Activated naive CD8-positive, alpha-beta T cell treated with anti-CD3 and anti-CD28 coated beads for 36 hours (primary cell): ENCODE results near the gene PPP2R2D. TPM values are rescaled to one million over a fixed set of nuclear protein-coding genes. Genes with fewer than 3 reads are reported as not detected.
A peak's percentile ranks its signal among the peaks of the same experiment; 100 is the strongest.

ENCODE experiments used
- DNase-seq: peaks from one replicate; pipeline ENCODE4 v3.0.0; 2021
- H3K27ac Mint-ChIP-seq: one replicate; pipeline ENCODE4 v1.8.0; 2022; ENCODE audit warnings: mild to moderate bottlenecking, moderate library complexity, mixed read lengths
- H3K27me3 Mint-ChIP-seq: one replicate; pipeline ENCODE4 v1.8.0; 2022; ENCODE audit warnings: mild to moderate bottlenecking, mixed read lengths
- H3K36me3 Mint-ChIP-seq: one replicate; pipeline ENCODE4 v1.8.0; 2021; ENCODE audit warnings: mild to moderate bottlenecking, mixed read lengths
- H3K4me1 Mint-ChIP-seq: one replicate; pipeline ENCODE4 v1.8.0; 2021; ENCODE audit warnings: mixed read lengths
- H3K4me3 Mint-ChIP-seq: one replicate; pipeline ENCODE4 v1.8.0; 2022; ENCODE audit warnings: mild to moderate bottlenecking, moderate library complexity, mixed read lengths
- H3K9me3 Mint-ChIP-seq: one replicate; pipeline ENCODE4 v1.8.0; 2022; ENCODE audit warnings: mixed read lengths
- total RNA-seq, 2 experiments: library from RNA; stranded (reverse); gene quantifications; one replicate each; pipeline ENCODE4 v1.2.3, GENCODE V29; 2021

Gene PPP2R2D
- total RNA-seq, 2 experiments from 2014 or later: 24.4 to 25.7 TPM

GRCh38 chr10:131860311-131860710 is 40.5 kb upstream of the PPP2R2D start:
- Mint-ChIP-seq H3K27ac (no peak overlapping the region), H3K27me3 (peaks cover 8% of the 10 kb centered on the region), H3K4me1 (no peaks in the 10 kb centered on the region), H3K4me3 (no peak overlapping the region), H3K9me3 (no peaks in the 10 kb centered on the region), H3K36me3 (no peaks in the 10 kb centered on the region)
- DNase-seq: no peak

DNA sequence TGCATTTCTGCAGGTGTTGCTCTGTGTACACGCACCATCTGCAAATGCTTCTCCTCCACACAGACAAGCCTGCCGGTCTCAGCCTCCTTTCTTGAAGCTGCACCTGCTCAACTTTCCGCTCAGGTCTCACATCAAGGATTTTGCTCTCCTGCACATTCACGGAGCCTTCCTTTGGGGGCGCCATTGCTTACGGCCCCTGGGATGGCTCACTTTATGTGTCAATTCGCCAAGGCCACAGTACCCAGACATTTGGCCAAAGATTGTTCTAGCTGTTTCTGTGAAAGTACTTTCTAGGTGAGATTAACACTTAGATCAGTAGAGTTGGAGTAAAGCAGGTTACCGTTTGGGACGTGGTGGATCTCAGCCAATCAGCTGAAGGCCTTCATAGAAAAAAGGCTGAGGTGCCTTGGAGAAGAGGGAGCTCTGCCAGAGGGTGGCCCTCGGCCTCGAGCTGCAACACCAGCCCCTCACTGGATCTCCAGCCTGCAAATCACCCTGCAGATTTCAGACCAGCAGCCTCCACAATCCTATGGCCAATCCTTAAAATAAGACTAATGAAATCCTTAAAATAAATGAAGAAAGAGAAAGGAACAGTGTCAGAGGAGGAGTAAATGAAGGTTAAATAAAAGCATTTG is 39.9 kb upstream of the PPP2R2D start:
- H3K36me3 Mint-ChIP-seq: no peaks in the 10 kb centered on the region
- H3K4me1 Mint-ChIP-seq: no peaks in the 10 kb centered on the region
- no peak for DNase-seq
- H3K4me3 Mint-ChIP-seq: no peak overlapping the region
- H3K27ac Mint-ChIP-seq: no peak overlapping the region
- no peaks in the 10 kb centered on the region for H3K9me3 Mint-ChIP-seq
- peaks cover 8% of the 10 kb centered on the region for H3K27me3 Mint-ChIP-seq

DNA sequence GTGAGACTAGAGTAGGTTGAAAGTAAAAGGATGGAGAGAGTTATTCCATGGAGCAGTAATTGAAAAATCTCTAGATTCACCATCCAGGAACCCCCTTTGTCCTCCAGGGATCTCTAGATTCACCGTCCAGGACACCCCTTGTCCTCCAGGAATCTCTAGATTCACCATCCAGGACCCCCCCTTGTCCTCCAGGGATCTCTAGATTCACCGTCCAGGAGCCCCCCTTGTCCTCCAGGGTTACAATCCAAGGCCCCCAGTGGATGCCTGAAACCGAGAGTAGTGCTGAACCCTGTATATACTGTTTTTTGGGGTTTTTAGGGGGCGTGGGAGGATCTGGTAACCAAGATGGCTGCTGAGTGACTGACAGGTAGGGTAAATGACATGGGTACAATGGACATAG is 38.3 kb upstream of the PPP2R2D start:
- Mint-ChIP-seq H3K9me3 (no peaks in the 10 kb centered on the region), H3K27ac (no peak overlapping the region), H3K27me3 (peaks cover 8% of the 10 kb centered on the region), H3K4me1 (no peaks in the 10 kb centered on the region), H3K36me3 (no peaks in the 10 kb centered on the region), H3K4me3 (no peak overlapping the region)
- DNase-seq: no peak

GRCh38 chr10:131865223-131865917 is 35.4 kb upstream of the PPP2R2D start:
- H3K36me3 Mint-ChIP-seq: no peaks in the 10 kb centered on the region
- no peak for DNase-seq
- H3K9me3 Mint-ChIP-seq: no peaks in the 10 kb centered on the region
- H3K27me3 Mint-ChIP-seq: peaks cover 8% of the 10 kb centered on the region
- H3K4me3 Mint-ChIP-seq: no peak overlapping the region
- H3K4me1 Mint-ChIP-seq: no peaks in the 10 kb centered on the region
- H3K27ac Mint-ChIP-seq: no peak overlapping the region

GRCh38 chr10:131866673-131867072 is 34.1 kb upstream of the PPP2R2D start:
- DNase-seq: no peak
- no peaks in the 10 kb centered on the region for H3K4me1 Mint-ChIP-seq
- H3K27me3 Mint-ChIP-seq: peaks cover 8% of the 10 kb centered on the region
- H3K4me3 Mint-ChIP-seq: no peak overlapping the region
- no peaks in the 10 kb centered on the region for H3K9me3 Mint-ChIP-seq
- no peaks in the 10 kb centered on the region for H3K36me3 Mint-ChIP-seq
- no peak overlapping the region for H3K27ac Mint-ChIP-seq

DNA sequence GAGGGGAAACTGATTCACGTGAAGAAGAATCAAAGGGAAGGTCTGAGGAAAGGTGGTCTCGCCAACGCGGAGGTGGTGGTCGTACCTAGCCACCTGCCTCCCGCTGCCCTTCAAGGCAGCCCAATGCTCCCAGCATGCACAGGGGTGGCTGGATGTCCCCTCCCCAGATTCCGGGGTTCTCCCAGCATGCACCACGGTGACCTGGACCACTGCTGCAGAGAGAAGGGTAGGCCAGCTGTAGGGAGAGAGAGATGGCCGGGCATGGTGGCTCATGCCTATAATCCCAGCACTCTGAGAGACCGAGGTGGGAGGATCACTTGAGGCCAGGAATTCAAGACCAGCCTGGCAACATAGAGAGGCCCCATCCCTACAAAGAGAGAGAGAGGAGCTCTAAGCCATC is 32.4 kb upstream of the PPP2R2D start:
- Mint-ChIP-seq H3K4me1 (no peaks in the 10 kb centered on the region), H3K27ac (no peak overlapping the region), H3K4me3 (no peak overlapping the region), H3K27me3 (peaks cover 3% of the 10 kb centered on the region), H3K36me3 (no peaks in the 10 kb centered on the region), H3K9me3 (no peaks in the 10 kb centered on the region)
- DNase-seq: no peak

DNA sequence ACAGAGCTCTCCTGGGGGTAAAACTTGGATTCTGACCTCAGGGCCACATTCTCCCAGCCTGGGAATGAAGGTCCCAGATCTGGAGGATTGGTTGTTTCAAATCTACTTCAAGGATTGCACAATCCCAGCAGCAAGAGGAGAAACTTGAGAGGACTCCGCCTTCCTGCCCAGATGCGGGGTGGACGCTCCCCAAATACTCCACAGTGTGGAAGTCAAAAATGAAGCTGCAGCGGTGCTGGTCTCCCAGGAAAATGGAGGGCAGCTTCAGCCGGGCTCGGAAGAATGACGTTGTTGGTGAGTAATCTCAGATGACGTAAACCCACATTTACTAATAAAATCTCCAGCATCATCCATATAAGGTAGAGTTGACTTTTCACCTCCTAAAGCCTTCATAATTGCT is 31.5 kb upstream of the PPP2R2D start:
- H3K27me3 Mint-ChIP-seq: peaks cover 5% of the 10 kb centered on the region
- no peak for DNase-seq
- no peak overlapping the region for H3K27ac Mint-ChIP-seq
- H3K9me3 Mint-ChIP-seq: no peaks in the 10 kb centered on the region
- H3K4me1 Mint-ChIP-seq: no peaks in the 10 kb centered on the region
- no peak overlapping the region for H3K4me3 Mint-ChIP-seq
- H3K36me3 Mint-ChIP-seq: no peaks in the 10 kb centered on the region

DNA sequence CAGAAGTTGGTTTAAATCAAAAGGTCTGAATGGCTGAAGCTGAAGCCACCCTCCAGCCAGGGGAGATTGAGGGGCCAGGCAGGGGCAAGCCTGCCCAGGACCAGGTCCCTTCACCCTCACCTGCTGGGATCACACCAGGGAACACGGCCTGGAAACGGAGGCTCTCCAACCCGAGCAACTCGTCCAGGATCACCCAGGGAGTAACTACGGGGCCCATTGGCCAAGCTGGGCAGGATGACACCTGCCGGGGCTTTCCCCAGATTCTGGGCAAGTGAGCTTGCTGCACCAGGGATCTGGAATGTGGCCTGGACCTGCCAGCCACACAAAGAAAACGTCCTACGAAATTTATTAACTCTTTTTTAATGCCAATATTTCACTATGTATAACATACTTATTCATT is 30.4 kb upstream of the PPP2R2D start:
- DNase-seq: no peak
- Mint-ChIP-seq H3K4me1 (no peaks in the 10 kb centered on the region), H3K4me3 (no peak overlapping the region), H3K27me3 (peaks cover 12% of the 10 kb centered on the region), H3K9me3 (no peaks in the 10 kb centered on the region), H3K27ac (no peak overlapping the region), H3K36me3 (no peaks in the 10 kb centered on the region)

DNA sequence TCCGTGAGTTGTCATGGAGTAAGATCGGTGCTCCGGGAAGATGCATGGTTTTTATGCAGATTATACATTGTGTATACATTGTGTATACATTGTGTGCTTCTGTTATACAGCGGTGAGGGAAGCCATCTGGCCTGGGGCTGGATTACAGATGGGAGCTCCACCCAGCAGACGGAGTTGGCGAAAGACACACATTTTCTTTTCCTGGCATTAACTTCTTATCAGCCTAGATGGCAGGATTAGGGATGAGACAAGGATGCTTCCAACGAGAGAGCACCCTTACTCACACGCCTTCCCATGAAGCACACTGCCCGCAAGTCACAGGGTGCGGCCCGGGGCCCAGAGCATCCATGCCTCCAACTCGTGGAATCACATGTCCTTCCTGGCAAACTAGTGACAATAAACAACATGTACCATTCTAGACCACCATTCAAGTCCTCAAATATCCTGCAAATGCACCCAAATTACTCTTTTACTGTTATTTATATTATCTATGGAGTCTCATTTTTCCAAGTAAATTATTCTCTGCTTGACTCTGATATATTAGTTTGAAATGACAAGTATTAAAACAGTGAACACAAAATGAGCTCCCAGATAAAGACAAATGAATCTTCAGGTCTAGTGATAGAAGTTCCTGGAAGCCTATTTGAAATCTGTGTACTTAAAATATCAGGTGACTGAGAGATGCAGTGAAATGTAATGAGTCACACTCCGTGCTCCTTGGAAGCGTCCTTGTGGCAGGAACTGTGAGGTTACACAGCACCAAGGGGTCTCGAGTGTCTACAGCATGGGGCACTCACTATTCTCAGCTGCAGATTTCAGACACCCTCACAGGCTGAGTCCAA is 29.8 kb upstream of the PPP2R2D start:
- Mint-ChIP-seq H3K4me3 (no peak overlapping the region), H3K4me1 (no peaks in the 10 kb centered on the region), H3K36me3 (no peaks in the 10 kb centered on the region)

GRCh38 chr10:131871673-131872005 is 29.2 kb upstream of the PPP2R2D start:
- Mint-ChIP-seq H3K27ac (no peak overlapping the region), H3K27me3 (peaks cover 19% of the 10 kb centered on the region), H3K4me3 (no peak overlapping the region), H3K9me3 (no peaks in the 10 kb centered on the region), H3K36me3 (no peaks in the 10 kb centered on the region), H3K4me1 (no peaks in the 10 kb centered on the region)
- DNase-seq: no peak

More for the DNA sequence above, 29.8 kb upstream of the PPP2R2D start:
- Mint-ChIP-seq H3K9me3 (no peaks in the 10 kb centered on the region), H3K27me3 (peaks cover 15% of the 10 kb centered on the region), H3K27ac (no peak overlapping the region)
- DNase-seq: no peak

- Mint-ChIP-seq H3K4me1 (no peaks in the 10 kb centered on the region), H3K27ac (no peak overlapping the region), H3K27me3 (peaks cover 19% of the 10 kb centered on the region), H3K36me3 (no peaks in the 10 kb centered on the region), H3K9me3 (no peaks in the 10 kb centered on the region), H3K4me3 (no peak overlapping the region)
- no peak for DNase-seq
Measured at GRCh38 chr10:131872011-131872826, 28.6 kb upstream of the PPP2R2D start.

DNA sequence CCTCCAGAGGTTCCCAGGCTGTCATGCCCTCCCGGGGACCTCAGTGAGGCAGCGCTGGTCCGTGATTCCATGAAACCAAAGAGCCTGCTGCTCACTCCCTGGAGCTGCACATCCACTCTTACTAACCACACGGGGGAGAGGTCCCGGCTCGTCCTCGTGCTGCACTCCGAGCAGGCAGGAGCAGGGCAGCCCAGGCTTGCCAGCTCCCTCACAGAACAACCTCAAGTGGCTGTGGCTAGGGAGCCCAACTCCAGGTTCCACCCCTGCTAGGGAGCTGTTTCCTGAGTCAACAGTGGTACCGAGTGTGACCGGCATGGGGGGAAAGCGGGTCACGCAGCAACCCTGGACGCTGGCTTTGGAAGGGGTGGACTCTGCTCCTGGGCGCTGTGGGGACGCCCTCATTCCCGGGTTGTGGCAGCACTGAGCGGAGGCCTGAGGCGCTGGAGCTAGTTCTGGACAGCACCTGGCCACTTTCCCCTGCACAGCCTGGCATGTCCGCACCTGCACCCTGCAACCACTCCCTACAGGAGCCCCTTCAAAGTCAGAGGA is 27.9 kb upstream of the PPP2R2D start:
- H3K9me3 Mint-ChIP-seq: no peaks in the 10 kb centered on the region
- H3K4me1 Mint-ChIP-seq: no peaks in the 10 kb centered on the region
- DNase-seq: no peak
- H3K27me3 Mint-ChIP-seq: peaks cover 19% of the 10 kb centered on the region
- no peak overlapping the region for H3K27ac Mint-ChIP-seq
- no peak overlapping the region for H3K4me3 Mint-ChIP-seq
- no peaks in the 10 kb centered on the region for H3K36me3 Mint-ChIP-seq

DNA sequence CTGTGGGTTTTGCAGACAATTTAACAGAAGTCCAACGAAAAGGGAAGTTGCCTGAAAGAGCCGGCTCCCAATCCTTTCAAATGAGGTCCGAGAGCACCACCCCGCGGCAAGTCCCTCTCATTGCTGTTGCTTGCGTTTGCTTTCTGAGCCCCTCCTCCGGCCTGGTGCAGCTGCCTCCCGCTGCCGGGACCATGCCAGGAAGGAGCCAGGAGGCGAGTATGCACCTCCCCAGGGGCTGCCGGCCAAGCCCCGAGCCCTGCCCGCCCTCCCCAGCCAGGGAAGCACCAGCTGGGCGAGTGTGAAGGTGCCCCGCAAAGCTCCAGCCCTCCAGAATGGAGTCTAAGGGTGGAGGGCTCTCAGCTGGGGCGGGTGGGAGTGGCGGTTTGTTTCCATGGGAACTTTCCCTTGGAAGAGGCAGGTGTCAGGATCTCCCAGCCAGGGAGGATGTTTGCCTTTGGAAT is 25.8 kb upstream of the PPP2R2D start:
- H3K36me3 Mint-ChIP-seq: no peaks in the 10 kb centered on the region
- no peaks in the 10 kb centered on the region for H3K9me3 Mint-ChIP-seq
- peaks cover 23% of the 10 kb centered on the region for H3K27me3 Mint-ChIP-seq
- no peak overlapping the region for H3K27ac Mint-ChIP-seq
- no peak overlapping the region for H3K4me3 Mint-ChIP-seq
- DNase-seq: peak; percentile 60
- no peaks in the 10 kb centered on the region for H3K4me1 Mint-ChIP-seq

DNA sequence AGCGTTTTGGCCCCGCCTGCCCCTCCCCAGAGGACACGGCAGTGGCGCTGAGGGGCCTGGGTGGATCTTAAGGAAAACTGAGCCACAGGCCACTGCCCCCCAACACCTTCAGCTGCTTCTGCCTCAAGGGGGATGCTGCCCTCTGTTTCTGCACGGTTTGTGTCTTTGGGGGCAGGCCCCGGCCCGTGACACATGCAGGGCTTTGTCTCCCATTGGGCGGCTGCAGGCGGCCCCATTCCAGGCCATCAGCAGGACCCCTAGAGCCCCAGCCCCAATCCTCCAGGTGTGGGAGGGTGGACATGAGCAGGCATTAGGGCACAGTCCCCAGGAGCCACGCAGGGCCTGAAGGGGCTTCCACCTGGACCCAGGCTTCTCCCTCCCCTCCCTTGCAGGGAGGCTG is 25.3 kb upstream of the PPP2R2D start:
- Mint-ChIP-seq H3K27ac (no peak overlapping the region), H3K4me1 (no peaks in the 10 kb centered on the region), H3K9me3 (no peaks in the 10 kb centered on the region), H3K4me3 (no peak overlapping the region), H3K36me3 (no peaks in the 10 kb centered on the region), H3K27me3 (peaks cover 23% of the 10 kb centered on the region)
- DNase-seq: no peak
